ENCODE results near the gene MOG.

DNA sequence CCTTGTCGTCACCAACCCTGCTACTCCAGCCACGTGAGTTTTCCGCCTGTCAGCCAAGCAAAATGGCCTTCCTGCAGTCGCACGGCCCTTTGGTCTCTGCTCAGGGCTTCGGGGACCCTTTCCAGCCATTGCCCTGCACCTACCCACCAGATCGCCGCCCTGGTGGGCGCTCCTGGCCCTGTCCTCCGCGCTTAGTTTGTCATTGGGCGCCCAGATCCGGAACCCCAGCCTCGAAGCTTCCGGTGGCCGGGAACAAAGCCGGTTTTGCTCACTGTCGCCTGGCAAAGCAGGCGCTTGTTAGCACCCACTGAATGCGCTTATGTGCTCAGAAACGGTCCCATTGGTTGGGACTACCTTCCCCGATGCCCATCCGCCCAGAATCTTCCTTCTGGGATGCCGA is 23.5 kb downstream of the MOG start:
- TF ChIP-seq, protein P1, sequence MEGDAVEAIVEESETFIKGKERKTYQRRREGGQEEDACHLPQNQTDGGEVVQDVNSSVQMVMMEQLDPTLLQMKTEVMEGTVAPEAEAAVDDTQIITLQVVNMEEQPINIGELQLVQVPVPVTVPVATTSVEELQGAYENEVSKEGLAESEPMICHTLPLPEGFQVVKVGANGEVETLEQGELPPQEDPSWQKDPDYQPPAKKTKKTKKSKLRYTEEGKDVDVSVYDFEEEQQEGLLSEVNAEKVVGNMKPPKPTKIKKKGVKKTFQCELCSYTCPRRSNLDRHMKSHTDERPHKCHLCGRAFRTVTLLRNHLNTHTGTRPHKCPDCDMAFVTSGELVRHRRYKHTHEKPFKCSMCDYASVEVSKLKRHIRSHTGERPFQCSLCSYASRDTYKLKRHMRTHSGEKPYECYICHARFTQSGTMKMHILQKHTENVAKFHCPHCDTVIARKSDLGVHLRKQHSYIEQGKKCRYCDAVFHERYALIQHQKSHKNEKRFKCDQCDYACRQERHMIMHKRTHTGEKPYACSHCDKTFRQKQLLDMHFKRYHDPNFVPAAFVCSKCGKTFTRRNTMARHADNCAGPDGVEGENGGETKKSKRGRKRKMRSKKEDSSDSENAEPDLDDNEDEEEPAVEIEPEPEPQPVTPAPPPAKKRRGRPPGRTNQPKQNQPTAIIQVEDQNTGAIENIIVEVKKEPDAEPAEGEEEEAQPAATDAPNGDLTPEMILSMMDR (conservative IDR thresholded peaks at IDR 0.05) = no peak
- TF ChIP-seq ZFX (IDR thresholded peaks at IDR 0.05) = no peak

Measured in C4-2B (cell line).